IPS-20b (cell line): ENCODE results near the gene KYNU.
"Not testable (repeated sequence)": the region's sequence is repeated elsewhere in the genome, so short reads cannot be mapped to it uniquely, and the experiment has no call there.

Source experiments
- H3K27ac ChIP-seq: one replicate; pipeline ENCODE4 v1.5.1; 2013; ENCODE audit warnings: low read length
- H3K27me3 ChIP-seq: 2 replicates; pipeline ENCODE4 v1.6.1; 2013; ENCODE audit warnings: mild to moderate bottlenecking, low read length, inconsistent platforms; ENCODE audit not compliant: insufficient read depth
- H3K36me3 ChIP-seq: 2 replicates; pipeline ENCODE4 v1.6.1; 2013; ENCODE audit warnings: low read depth, mild to moderate bottlenecking, inconsistent platforms, low read length, moderate library complexity; ENCODE audit not compliant: insufficient read depth
- H3K4me1 ChIP-seq: 2 replicates; pipeline ENCODE4 v1.6.1; 2013; ENCODE audit warnings: mild to moderate bottlenecking, control low read depth, inconsistent platforms, low read length, moderate library complexity; ENCODE audit not compliant: insufficient read depth
- H3K4me3 ChIP-seq: 2 replicates; pipeline ENCODE4 v1.5.1; 2013; ENCODE audit warnings: mild to moderate bottlenecking, low read length, inconsistent platforms
- H3K9ac ChIP-seq: 2 replicates; pipeline ENCODE4 v1.6.1; 2013; ENCODE audit warnings: low read depth, mild to moderate bottlenecking, inconsistent platforms, low read length, moderate library complexity
- H3K9me3 ChIP-seq: 2 replicates; pipeline ENCODE4 v1.6.1; 2013; ENCODE audit warnings: mild to moderate bottlenecking, low read depth, low read length, inconsistent platforms; ENCODE audit not compliant: insufficient read depth

KYNU gene

DNA sequence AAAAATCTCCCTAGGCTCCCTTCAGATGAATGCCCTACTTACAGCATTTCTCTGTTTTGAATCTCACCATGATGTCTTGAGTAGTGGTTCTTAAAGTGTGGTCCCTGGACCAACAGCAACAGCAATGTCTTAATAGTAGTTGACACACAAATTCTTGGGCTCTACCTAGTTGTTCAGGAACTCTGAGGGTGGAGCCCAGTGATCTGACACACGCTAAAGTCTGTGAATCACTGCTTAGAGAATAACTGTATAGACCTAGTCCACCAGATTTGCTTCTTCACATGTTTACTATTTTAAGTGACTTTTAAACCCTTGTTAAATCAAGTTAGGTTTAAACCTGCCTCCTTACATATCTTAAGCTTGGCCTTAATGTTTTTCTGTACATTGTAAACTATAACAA lies 204.2 kb downstream of the KYNU start:
- Histone ChIP-seq H3K9me3 (peaks cover 3% of the 10 kb centered on the region; the same call in 1 of the 2 replicates), H3K4me3 (no peak overlapping the region), H3K4me1 (no peaks in the 10 kb centered on the region), H3K27me3 (no peaks in the 10 kb centered on the region), H3K27ac (no peak overlapping the region), H3K36me3 (no peaks in the 10 kb centered on the region), H3K9ac (no peak overlapping the region)

- H3K9ac ChIP-seq: no peak overlapping the region
- no peaks in the 10 kb centered on the region for H3K36me3 ChIP-seq
- no peaks in the 10 kb centered on the region for H3K4me1 ChIP-seq
- no peaks in the 10 kb centered on the region for H3K27me3 ChIP-seq
- no peak overlapping the region for H3K27ac ChIP-seq
- no peaks in the 10 kb centered on the region for H3K9me3 ChIP-seq
- no peak overlapping the region for H3K4me3 ChIP-seq
Observed at GRCh38 chr2:143083636-143084035, 206.2 kb downstream of the KYNU start.

- H3K9me3 ChIP-seq: no peaks in the 10 kb centered on the region
- no peak overlapping the region for H3K4me3 ChIP-seq
- no peaks in the 10 kb centered on the region for H3K4me1 ChIP-seq
- H3K36me3 ChIP-seq: no peaks in the 10 kb centered on the region
- no peaks in the 10 kb centered on the region for H3K27me3 ChIP-seq
- H3K27ac ChIP-seq: no peak overlapping the region
- no peak overlapping the region for H3K9ac ChIP-seq
Observed at GRCh38 chr2:143084462-143084861, 207.0 kb downstream of the KYNU start.

DNA sequence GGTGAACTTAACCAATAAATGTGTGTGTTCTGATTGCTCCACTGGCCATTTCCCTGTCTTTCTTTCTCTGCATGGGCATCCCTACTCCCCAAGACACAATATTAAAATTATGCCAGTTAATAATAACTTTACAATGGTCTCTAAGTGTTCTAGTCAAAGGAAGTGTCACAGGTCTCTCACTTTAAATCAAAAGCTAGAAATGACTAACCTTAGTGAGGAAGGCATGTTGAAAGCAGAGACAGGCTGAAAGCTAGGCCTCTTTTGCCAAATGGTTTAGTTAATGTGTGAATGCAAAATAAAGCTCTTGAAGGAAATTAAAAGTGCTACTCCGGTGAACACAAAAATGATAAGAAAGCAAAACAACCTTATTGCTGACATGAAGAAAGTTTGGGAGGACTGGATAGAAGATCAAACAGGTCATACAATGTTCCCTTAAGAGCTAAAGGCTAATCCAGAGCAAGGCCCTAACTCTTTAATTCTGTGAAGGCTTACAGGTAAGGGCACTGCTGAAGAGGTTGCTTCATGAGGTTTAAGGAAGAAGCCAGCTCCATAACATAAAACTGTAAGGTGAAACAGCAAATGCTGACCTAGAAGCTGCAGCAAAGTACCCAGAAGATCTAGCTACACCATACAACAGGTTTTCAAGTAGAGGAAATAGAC lies 207.8 kb downstream of the KYNU start:
- no peak overlapping the region for H3K4me3 ChIP-seq
- H3K27ac ChIP-seq: no peak overlapping the region
- H3K4me1 ChIP-seq: no peaks in the 10 kb centered on the region
- no peaks in the 10 kb centered on the region for H3K27me3 ChIP-seq
- H3K36me3 ChIP-seq: no peaks in the 10 kb centered on the region
- no peak overlapping the region for H3K9ac ChIP-seq
- H3K9me3 ChIP-seq: no peaks in the 10 kb centered on the region

DNA sequence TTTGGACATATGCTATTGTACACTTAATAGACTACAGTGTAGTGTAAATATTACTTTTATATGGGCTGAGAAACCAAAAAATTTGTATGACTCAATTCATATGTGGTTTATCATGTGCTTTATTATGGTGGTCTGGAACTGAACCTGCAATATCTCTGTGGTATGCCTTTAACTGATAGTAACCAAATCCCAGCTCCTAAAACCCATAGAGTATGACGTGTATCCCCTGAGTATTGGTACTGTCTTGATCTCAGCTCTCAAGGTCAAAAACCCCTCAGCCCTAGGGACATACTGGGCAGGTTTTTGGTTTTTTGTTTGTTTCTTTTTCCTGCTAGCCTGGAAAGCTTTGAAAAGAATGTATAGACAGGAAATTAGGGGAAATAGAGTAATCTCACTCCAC lies 209.6 kb downstream of the KYNU start:
- H3K4me3 ChIP-seq: no peak overlapping the region
- no peak overlapping the region for H3K27ac ChIP-seq
- no peaks in the 10 kb centered on the region for H3K9me3 ChIP-seq
- H3K4me1 ChIP-seq: no peaks in the 10 kb centered on the region
- no peak overlapping the region for H3K9ac ChIP-seq
- no peaks in the 10 kb centered on the region for H3K27me3 ChIP-seq
- no peaks in the 10 kb centered on the region for H3K36me3 ChIP-seq

DNA sequence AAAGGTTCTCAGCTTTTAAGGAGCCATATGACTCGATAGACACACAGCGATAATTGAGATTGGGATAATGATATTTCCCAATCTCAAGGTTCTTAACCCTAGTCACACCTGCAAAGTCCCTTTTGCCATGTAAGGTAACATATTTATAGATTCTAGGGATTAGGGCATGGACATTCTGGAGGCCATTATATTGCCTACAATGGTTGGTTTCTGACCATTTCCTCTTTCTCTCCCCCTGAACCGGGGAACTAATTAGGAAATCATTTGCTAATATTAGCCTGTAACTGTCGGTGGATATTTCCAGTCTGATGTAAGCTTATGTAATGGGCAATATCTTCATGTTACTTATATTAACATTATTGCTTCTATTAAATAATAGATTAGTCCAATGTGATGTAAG lies 210.9 kb downstream of the KYNU start:
- Histone ChIP-seq H3K4me3 (no peak overlapping the region), H3K27ac (no peak overlapping the region), H3K9ac (no peak overlapping the region), H3K4me1 (no peaks in the 10 kb centered on the region), H3K9me3 (no peaks in the 10 kb centered on the region), H3K27me3 (no peaks in the 10 kb centered on the region), H3K36me3 (no peaks in the 10 kb centered on the region)

- H3K4me3 ChIP-seq, H3K36me3 ChIP-seq, H3K4me1 ChIP-seq, H3K27me3 ChIP-seq, H3K9ac ChIP-seq, H3K9me3 ChIP-seq, H3K27ac ChIP-seq: not testable (repeated sequence)
Observed at GRCh38 chr2:143089520-143089919, 212.1 kb downstream of the KYNU start.
